PC-3 (cell line): ENCODE results near the gene SIGMAR1.

ENCODE experiments used
- EZH2 ChIP-seq: fragments of 300-600 bp; sonication (generic); IDR thresholded peaks from one replicate; pipeline ENCODE4 v1.6.1; 2017; ENCODE audit warnings: antibody characterized with exemption, mild to moderate bottlenecking, low read length; ENCODE audit not compliant: unreplicated experiment
- EZH2phosphoT487 ChIP-seq: fragments of 300-600 bp; sonication (generic); IDR thresholded peaks from 2 replicates; pipeline ENCODE4 v1.6.1; 2018; ENCODE audit warnings: mild to moderate bottlenecking, antibody characterized with exemption, low read length, borderline replicate concordance
- TF ChIP-seq, protein P1 (sequence below): fragments of 300-600 bp; sonication (generic); conservative IDR thresholded peaks from 2 replicates; pipeline ENCODE4 v1.5.1; 2017; ENCODE audit warnings: antibody characterized with exemption, low read depth, mild to moderate bottlenecking, low read length

GRCh38 chr9:34686231-34686630 lies 48.6 kb upstream of the SIGMAR1 start:
- TF ChIP-seq, protein P1, sequence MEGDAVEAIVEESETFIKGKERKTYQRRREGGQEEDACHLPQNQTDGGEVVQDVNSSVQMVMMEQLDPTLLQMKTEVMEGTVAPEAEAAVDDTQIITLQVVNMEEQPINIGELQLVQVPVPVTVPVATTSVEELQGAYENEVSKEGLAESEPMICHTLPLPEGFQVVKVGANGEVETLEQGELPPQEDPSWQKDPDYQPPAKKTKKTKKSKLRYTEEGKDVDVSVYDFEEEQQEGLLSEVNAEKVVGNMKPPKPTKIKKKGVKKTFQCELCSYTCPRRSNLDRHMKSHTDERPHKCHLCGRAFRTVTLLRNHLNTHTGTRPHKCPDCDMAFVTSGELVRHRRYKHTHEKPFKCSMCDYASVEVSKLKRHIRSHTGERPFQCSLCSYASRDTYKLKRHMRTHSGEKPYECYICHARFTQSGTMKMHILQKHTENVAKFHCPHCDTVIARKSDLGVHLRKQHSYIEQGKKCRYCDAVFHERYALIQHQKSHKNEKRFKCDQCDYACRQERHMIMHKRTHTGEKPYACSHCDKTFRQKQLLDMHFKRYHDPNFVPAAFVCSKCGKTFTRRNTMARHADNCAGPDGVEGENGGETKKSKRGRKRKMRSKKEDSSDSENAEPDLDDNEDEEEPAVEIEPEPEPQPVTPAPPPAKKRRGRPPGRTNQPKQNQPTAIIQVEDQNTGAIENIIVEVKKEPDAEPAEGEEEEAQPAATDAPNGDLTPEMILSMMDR, result no peak
- TF ChIP-seq EZH2phosphoT487 (no peak), EZH2 (no peak)
